IMR-90 (cell line): Measurements from ENCODE around the gene TIGD2. TPM values are rescaled to one million over a fixed set of nuclear protein-coding genes. Genes with fewer than 3 reads are reported as not detected.

Experiments used
- ATAC-seq: fragments of 200-7000 bp; cut with Tn5 transposase; 2 replicates; pipeline ENCODE4 v1.9.1; 2020; ENCODE audit warnings: low read depth, mild to moderate bottlenecking, moderate library complexity
- BruUV-seq: library from RNA; stranded (reverse); fragments of 400-500 nt; replicated peaks from 2 replicates; lab custom pipeline; 2021; lab: Mats Ljungman, UMichigan
- CTCF ChIA-PET: fragments of 300-600 bp; formaldehyde crosslinking; extraction: SDS; loops from one replicate; lab custom pipeline; 2021; ENCODE audit warnings: antibody characterized with exemption; lab: Yijun Ruan, JAX
- POLR2A ChIA-PET: fragments of 300-600 bp; sonication (Branson Sonifier 250); formaldehyde crosslinking; loops from one replicate; lab custom pipeline; 2022; ENCODE audit warnings: antibody characterized with exemption; ENCODE audit not compliant: unreplicated experiment; lab: Charles Lee
- DNase-seq: peaks from one replicate; pipeline ENCODE4 v3.0.0; 2013
- H2AFZ ChIP-seq: replicated peaks from 2 replicates; pipeline ENCODE3; 2013; ENCODE audit warnings: low read length, mild to moderate bottlenecking; ENCODE audit not compliant: poor library complexity
- H2AK5ac ChIP-seq: 2 replicates; pipeline ENCODE4 v1.6.1; 2013; ENCODE audit warnings: low read depth, low read length, inconsistent platforms
- H2AK9ac ChIP-seq: replicated peaks from 2 replicates; pipeline ENCODE3; 2013; ENCODE audit warnings: mild to moderate bottlenecking, low read depth, low read length, moderate library complexity; ENCODE audit not compliant: poor library complexity
- H2BK120ac ChIP-seq: 2 replicates; pipeline ENCODE4 v1.6.1; 2013; ENCODE audit warnings: low read depth, low read length, inconsistent platforms
- H2BK15ac ChIP-seq: 3 replicates; pipeline ENCODE4 v1.6.1; 2013; ENCODE audit warnings: low read depth, low read length, inconsistent platforms
- H2BK20ac ChIP-seq: 2 replicates; pipeline ENCODE4 v1.6.1; 2013; ENCODE audit warnings: low read depth, mild to moderate bottlenecking, inconsistent platforms, low read length, moderate library complexity
- H2BK5ac ChIP-seq: 2 replicates; pipeline ENCODE4 v1.6.1; 2013; ENCODE audit warnings: mild to moderate bottlenecking, low read depth, low read length, inconsistent platforms; ENCODE audit not compliant: poor library complexity, severe bottlenecking
- H3K14ac ChIP-seq: replicated peaks from 2 replicates; pipeline ENCODE4 v1.6.1; 2013; ENCODE audit warnings: low read depth, low read length, inconsistent platforms
- H3K18ac ChIP-seq: 2 replicates; pipeline ENCODE4 v1.6.1; 2013; ENCODE audit warnings: low read depth, low read length, control low read depth
- H3K23ac ChIP-seq: 2 replicates; pipeline ENCODE4 v1.6.1; 2013; ENCODE audit warnings: low read depth, low read length, inconsistent platforms
- H3K27ac ChIP-seq: 2 replicates; pipeline ENCODE4 v1.5.1; 2013; ENCODE audit warnings: mild to moderate bottlenecking, control low read depth, low read length; ENCODE audit not compliant: insufficient read depth
- H3K27me3 ChIP-seq: 2 replicates; pipeline ENCODE4 v1.6.1; 2013; ENCODE audit warnings: low read length; ENCODE audit not compliant: control insufficient read depth, insufficient read depth
- H3K36me3 ChIP-seq: 2 replicates; pipeline ENCODE4 v1.6.1; 2013; ENCODE audit warnings: low read length, mixed read lengths; ENCODE audit not compliant: control insufficient read depth, insufficient read depth
- H3K4ac ChIP-seq: 2 replicates; pipeline ENCODE4 v1.6.1; 2013; ENCODE audit warnings: low read depth, low read length, inconsistent platforms
- H3K4me1 ChIP-seq: 2 replicates; pipeline ENCODE4 v1.6.1; 2013; ENCODE audit warnings: low read length, mixed read lengths; ENCODE audit not compliant: control insufficient read depth, insufficient read depth
- H3K4me2 ChIP-seq: 2 replicates; pipeline ENCODE4 v1.6.1; 2013; ENCODE audit warnings: low read depth, mild to moderate bottlenecking, control low read depth, low read length, moderate library complexity
- H3K4me3 ChIP-seq: 2 replicates; pipeline ENCODE4 v1.5.1; 2013; ENCODE audit warnings: low read depth, mild to moderate bottlenecking, control low read depth, low read length, moderate library complexity; ENCODE audit not compliant: insufficient read depth
- H3K56ac ChIP-seq: 2 replicates; pipeline ENCODE4 v1.6.1; 2013; ENCODE audit warnings: low read length, inconsistent platforms; ENCODE audit not compliant: insufficient read depth; ENCODE audit errors: extremely low read depth
- H3K79me1 ChIP-seq, 2 experiments: 2 replicates each; pipeline ENCODE4 v1.6.1; 2013; ENCODE audit warnings: low read length in 2 of 2, inconsistent platforms in 1 of 2, low read depth in 1 of 2
- H3K9ac ChIP-seq: 2 replicates; pipeline ENCODE4 v1.6.1; 2013; ENCODE audit warnings: low read depth, low read length, control low read depth
- H3K9me1 ChIP-seq: 2 replicates; pipeline ENCODE4 v1.6.1; 2013; ENCODE audit warnings: low read length, inconsistent platforms; ENCODE audit not compliant: insufficient read depth
- H3K9me3 ChIP-seq: 2 replicates; pipeline ENCODE4 v1.6.1; 2013; ENCODE audit warnings: low read length; ENCODE audit not compliant: control insufficient read depth, insufficient read depth
- H4K20me1 ChIP-seq: 2 replicates; pipeline ENCODE4 v1.6.1; 2013; ENCODE audit warnings: low read length, inconsistent platforms; ENCODE audit not compliant: insufficient read depth
- H4K5ac ChIP-seq: 2 replicates; pipeline ENCODE4 v1.6.1; 2013; ENCODE audit warnings: mild to moderate bottlenecking, low read depth, low read length, control low read depth
- H4K8ac ChIP-seq, 2 experiments: 2 replicates each; pipeline ENCODE4 v1.6.1; 2013; ENCODE audit warnings: low read depth in 2 of 2, low read length in 2 of 2, control low read depth in 1 of 2, inconsistent platforms in 1 of 2
- H4K91ac ChIP-seq: 2 replicates; pipeline ENCODE4 v1.6.1; 2013; ENCODE audit warnings: low read depth, low read length, inconsistent platforms; ENCODE audit not compliant: insufficient read depth
- BHLHE40 ChIP-seq: fragments of 150-350 bp; IDR thresholded peaks from 2 replicates; pipeline ENCODE4 v1.6.1; 2016; ENCODE audit warnings: mild to moderate bottlenecking, low read depth, low read length
- CEBPB ChIP-seq: IDR thresholded peaks from 2 replicates; pipeline ENCODE4 v1.6.1; 2012; ENCODE audit warnings: low read depth, low read length, improper control_type of control experiment
- CHD1 ChIP-seq: IDR thresholded peaks from 2 replicates; pipeline ENCODE4 v1.6.1; 2012; ENCODE audit warnings: low read depth, low read length, improper control_type of control experiment
- FOS ChIP-seq: fragments of 150-350 bp; IDR thresholded peaks from 2 replicates; pipeline ENCODE4 v1.6.1; 2016; ENCODE audit warnings: low read depth, low read length
- MAFK ChIP-seq: IDR thresholded peaks from 2 replicates; pipeline ENCODE4 v1.6.1; 2012; ENCODE audit warnings: low read depth, low read length, improper control_type of control experiment
- MAZ ChIP-seq: IDR thresholded peaks from 2 replicates; pipeline ENCODE4 v1.6.1; 2012; ENCODE audit warnings: low read depth, mild to moderate bottlenecking, low read length, improper control_type of control experiment, moderate library complexity, borderline replicate concordance
- MXI1 ChIP-seq: IDR thresholded peaks from 2 replicates; pipeline ENCODE4 v1.6.1; 2012; ENCODE audit warnings: low read depth, mild to moderate bottlenecking, low read length, moderate library complexity, borderline replicate concordance
- NFE2L2 ChIP-seq: fragments of 150-350 bp; IDR thresholded peaks from 2 replicates; pipeline ENCODE4 v1.6.1; 2016; ENCODE audit warnings: low read depth, mild to moderate bottlenecking, low read length
- POLR2A ChIP-seq: IDR thresholded peaks from 2 replicates; pipeline ENCODE4 v1.6.1; 2012; ENCODE audit warnings: mild to moderate bottlenecking, low read depth, low read length
- RAD21 ChIP-seq: IDR thresholded peaks from 2 replicates; pipeline ENCODE4 v1.6.1; 2012; ENCODE audit warnings: low read length, improper control_type of control experiment
- RCOR1 ChIP-seq: IDR thresholded peaks from 2 replicates; pipeline ENCODE4 v1.6.1; 2012; ENCODE audit warnings: mild to moderate bottlenecking, low read length, improper control_type of control experiment; ENCODE audit not compliant: insufficient replicate concordance
- RFX5 ChIP-seq: IDR thresholded peaks from 2 replicates; pipeline ENCODE4 v1.8.0; 2012; ENCODE audit warnings: low read depth, mild to moderate bottlenecking, low read length, moderate library complexity
- SMC3 ChIP-seq: fragments of 150-350 bp; IDR thresholded peaks from 2 replicates; pipeline ENCODE4 v1.6.1; 2016; ENCODE audit warnings: low read depth, mild to moderate bottlenecking, antibody characterized with exemption, low read length, moderate library complexity
- WGBS, 2 experiments: methylation state at CpG; one replicate each; pipeline versions ENCODE4 v1.1.5 to v1.1.7; 2013; ENCODE audit warnings: missing lambda C conversion rate in 2 of 2; ENCODE audit not compliant: insufficient read length in 1 of 2; ENCODE audit errors: extremely low coverage in 2 of 2; 5-methylcytosine and 5-hydroxymethylcytosine counted together
- dilution Hi-C: fragments of 300-500 bp; cut with HindIII; formaldehyde crosslinking; loops from one replicate; pipeline ENCODE4 v1.14.3; 2018; ENCODE audit warnings: low sequenced_read_pairs; ENCODE audit not compliant: unreplicated experiment
- in situ Hi-C: fragments of 300-500 bp; cut with MboI; formaldehyde crosslinking; loops from 3 replicates; pipeline ENCODE4 v1.14.3; 2019; ENCODE audit warnings: low sequenced_read_pairs, inconsistent platforms, mixed read lengths
- intact Hi-C: fragments of 100-400 bp; cut with micrococcal nuclease; formaldehyde crosslinking; loops from 2 replicates; pipeline ENCODE4 v1.10.0; 2022
- polyA plus RNA-seq, 3 experiments: library from polyadenylated mRNA; depleted of rRNA; stranded (reverse); fragments of >200 nt; gene quantifications; 2 replicates each; pipeline ENCODE4 v1.2.3, GENCODE V29; 2012; ENCODE audit warnings: low replicate concordance in 1 of 3
- total RNA-seq: library from RNA; depleted of rRNA; stranded (reverse); fragments of >200 nt; gene quantifications from 2 replicates; pipeline ENCODE4 v1.2.3, GENCODE V29; 2012
- TF ChIP-seq, protein P1 (sequence below): conservative IDR thresholded peaks from 2 replicates; pipeline ENCODE4 v1.5.1; 2012; ENCODE audit warnings: mild to moderate bottlenecking, low read depth, low read length, improper control_type of control experiment
- TF ChIP-seq, protein P2 (sequence below): fragments of 150-350 bp; IDR thresholded peaks from 2 replicates; pipeline ENCODE4 v1.6.1; 2016; ENCODE audit warnings: low read depth, mild to moderate bottlenecking, low read length, moderate library complexity, borderline replicate concordance
- TF ChIP-seq, protein P3 (sequence below): fragments of 150-350 bp; IDR thresholded peaks from 2 replicates; pipeline ENCODE4 v1.6.1; 2017; ENCODE audit warnings: mild to moderate bottlenecking, antibody characterized with exemption, low read length, low read depth

Gene TIGD2
- total and polyA plus RNA-seq, 2 of the 4 experiments (the other 2 are of a cell fraction): 5.6 to 12.4 TPM

DNA sequence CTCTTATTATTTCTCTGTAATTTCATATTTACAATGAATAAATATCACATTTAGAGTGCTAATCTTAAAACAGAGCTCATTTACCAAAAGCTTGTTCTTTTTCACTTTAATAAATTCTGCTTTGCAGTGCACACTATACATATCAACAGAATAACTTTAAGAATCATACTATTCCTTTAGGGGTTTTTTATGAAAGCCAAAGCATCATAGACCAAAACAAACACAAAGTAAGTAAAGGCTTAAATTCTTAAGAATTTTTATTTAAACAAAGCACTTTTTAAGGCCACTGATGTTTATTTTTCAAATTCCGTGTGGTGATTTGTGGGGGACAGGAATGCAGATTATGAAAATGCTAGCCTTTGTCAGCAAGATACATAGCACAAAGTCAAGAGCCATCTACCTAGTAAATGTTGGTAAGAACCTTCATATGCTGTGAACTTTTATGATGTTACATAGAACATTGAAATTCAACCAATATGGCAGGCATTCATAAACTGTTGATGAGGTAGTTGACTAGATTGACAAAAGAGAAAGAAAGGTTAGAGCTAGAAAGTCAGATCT lies 17.8 kb downstream of the TIGD2 start:
- in situ Hi-C loops (no loop called here), intact Hi-C loops (no loop called here), dilution Hi-C loops (no loop called here)
- no peak overlapping the region for H3K23ac ChIP-seq
- TF ChIP-seq FOS (no peak), MAFK (no peak), MXI1 (no peak), RFX5 (no peak), CHD1 (no peak), RCOR1 (no peak), NFE2L2 (no peak), MAZ (no peak), CEBPB (no peak), RAD21 (no peak), BHLHE40 (no peak), SMC3 (no peak), POLR2A (no peak)
- TF ChIP-seq, protein P1, sequence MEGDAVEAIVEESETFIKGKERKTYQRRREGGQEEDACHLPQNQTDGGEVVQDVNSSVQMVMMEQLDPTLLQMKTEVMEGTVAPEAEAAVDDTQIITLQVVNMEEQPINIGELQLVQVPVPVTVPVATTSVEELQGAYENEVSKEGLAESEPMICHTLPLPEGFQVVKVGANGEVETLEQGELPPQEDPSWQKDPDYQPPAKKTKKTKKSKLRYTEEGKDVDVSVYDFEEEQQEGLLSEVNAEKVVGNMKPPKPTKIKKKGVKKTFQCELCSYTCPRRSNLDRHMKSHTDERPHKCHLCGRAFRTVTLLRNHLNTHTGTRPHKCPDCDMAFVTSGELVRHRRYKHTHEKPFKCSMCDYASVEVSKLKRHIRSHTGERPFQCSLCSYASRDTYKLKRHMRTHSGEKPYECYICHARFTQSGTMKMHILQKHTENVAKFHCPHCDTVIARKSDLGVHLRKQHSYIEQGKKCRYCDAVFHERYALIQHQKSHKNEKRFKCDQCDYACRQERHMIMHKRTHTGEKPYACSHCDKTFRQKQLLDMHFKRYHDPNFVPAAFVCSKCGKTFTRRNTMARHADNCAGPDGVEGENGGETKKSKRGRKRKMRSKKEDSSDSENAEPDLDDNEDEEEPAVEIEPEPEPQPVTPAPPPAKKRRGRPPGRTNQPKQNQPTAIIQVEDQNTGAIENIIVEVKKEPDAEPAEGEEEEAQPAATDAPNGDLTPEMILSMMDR: no peak
- TF ChIP-seq, protein P2, sequence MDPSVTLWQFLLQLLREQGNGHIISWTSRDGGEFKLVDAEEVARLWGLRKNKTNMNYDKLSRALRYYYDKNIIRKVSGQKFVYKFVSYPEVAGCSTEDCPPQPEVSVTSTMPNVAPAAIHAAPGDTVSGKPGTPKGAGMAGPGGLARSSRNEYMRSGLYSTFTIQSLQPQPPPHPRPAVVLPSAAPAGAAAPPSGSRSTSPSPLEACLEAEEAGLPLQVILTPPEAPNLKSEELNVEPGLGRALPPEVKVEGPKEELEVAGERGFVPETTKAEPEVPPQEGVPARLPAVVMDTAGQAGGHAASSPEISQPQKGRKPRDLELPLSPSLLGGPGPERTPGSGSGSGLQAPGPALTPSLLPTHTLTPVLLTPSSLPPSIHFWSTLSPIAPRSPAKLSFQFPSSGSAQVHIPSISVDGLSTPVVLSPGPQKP: no peak
- TF ChIP-seq, protein P3, sequence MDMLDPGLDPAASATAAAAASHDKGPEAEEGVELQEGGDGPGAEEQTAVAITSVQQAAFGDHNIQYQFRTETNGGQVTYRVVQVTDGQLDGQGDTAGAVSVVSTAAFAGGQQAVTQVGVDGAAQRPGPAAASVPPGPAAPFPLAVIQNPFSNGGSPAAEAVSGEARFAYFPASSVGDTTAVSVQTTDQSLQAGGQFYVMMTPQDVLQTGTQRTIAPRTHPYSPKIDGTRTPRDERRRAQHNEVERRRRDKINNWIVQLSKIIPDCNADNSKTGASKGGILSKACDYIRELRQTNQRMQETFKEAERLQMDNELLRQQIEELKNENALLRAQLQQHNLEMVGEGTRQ: no peak
- H4K8ac ChIP-seq: no peak overlapping the region; a peak in 1 of 4 replicates
- H3K79me1 ChIP-seq: no peaks in the 10 kb centered on the region
- H2BK20ac ChIP-seq: peak overlapping the region; percentile 31; the same call in 1 of the 2 replicates
- H3K4ac ChIP-seq: no peak overlapping the region
- no peak overlapping the region for H4K91ac ChIP-seq
- BruUV-seq: no TSS peak
- DNase-seq: peak; percentile 74
- no peak overlapping the region for H2AK5ac ChIP-seq
- ATAC-seq: peak; percentile 89
- no peak overlapping the region for H2AK9ac ChIP-seq
- H4K5ac ChIP-seq: no peak overlapping the region
- H3K4me2 ChIP-seq: peak overlapping the region; percentile 86; the same call in 1 of the 2 replicates
- no peaks in the 10 kb centered on the region for H4K20me1 ChIP-seq
- no peak overlapping the region for H3K9ac ChIP-seq
- peaks cover 2% of the 10 kb centered on the region; the same call in 1 of the 2 replicates for H3K27me3 ChIP-seq
- ChIA-PET POLR2A (no interaction called here), CTCF (no interaction called here)
- H3K9me3 ChIP-seq: no peaks in the 10 kb centered on the region
- no CpG with 5 or more reads among the region's 1 CpG for WGBS, 2 experiments
- H3K4me3 ChIP-seq: no peak overlapping the region
- H3K36me3 ChIP-seq: no peaks in the 10 kb centered on the region
- 0 out of 2 replicates have a peak overlapping the region, but pooled peaks have one; percentile 9 for H3K18ac ChIP-seq
- H3K56ac ChIP-seq: no peak overlapping the region
- H2BK5ac ChIP-seq: peak overlapping the region; percentile 77
- peaks cover 7% of the 10 kb centered on the region for H3K4me1 ChIP-seq
- H3K14ac ChIP-seq: no peak overlapping the region
- H2BK120ac ChIP-seq: no peak overlapping the region
- no peak overlapping the region for H3K27ac ChIP-seq
- H2BK15ac ChIP-seq: no peak overlapping the region
- 0 out of 2 replicates have a peak, but pooled peaks cover 4% of the 10 kb centered on the region for H3K9me1 ChIP-seq
- no peak overlapping the region for H2AFZ ChIP-seq
